A673 (cell line): ENCODE data around the gene ARSI. TPM values are rescaled to one million over a fixed set of nuclear protein-coding genes. Genes with fewer than 3 reads are reported as not detected.

Experiments used
- BruUV-seq: library from RNA; stranded (reverse); fragments of 400-500 nt; replicated peaks from 2 replicates; lab custom pipeline; 2021; lab: Mats Ljungman, UMichigan
- CTCF ChIA-PET: fragments of 300-600 bp; sonication (Branson Sonifier 250); formaldehyde crosslinking; loops from one replicate; lab custom pipeline; 2022; ENCODE audit warnings: antibody characterized with exemption; lab: Charles Lee
- POLR2A ChIA-PET: fragments of 300-600 bp; sonication (Branson Sonifier 250); formaldehyde crosslinking; loops from one replicate; lab custom pipeline; 2022; ENCODE audit warnings: antibody characterized with exemption; ENCODE audit not compliant: low non-redundant PET; lab: Charles Lee
- DNase-seq: peaks from one replicate; pipeline ENCODE4 v3.0.0-alpha.2; 2015; ENCODE audit warnings: low spot score
- H3K27ac ChIP-seq: fragments of 200-600 bp; sonication (generic); 2 replicates; pipeline ENCODE4 v1.5.1; 2016; ENCODE audit warnings: mixed run types, low read depth, mild to moderate bottlenecking, mixed read lengths, antibody characterized with exemption, low read length; ENCODE audit not compliant: poor library complexity, severe bottlenecking
- H3K27me3 ChIP-seq: fragments of 200-600 bp; sonication (generic); replicated peaks from 2 replicates; pipeline ENCODE4 v1.6.1; 2017; ENCODE audit warnings: mixed run types, low read depth, mild to moderate bottlenecking, mixed read lengths, antibody characterized with exemption, low read length; ENCODE audit not compliant: insufficient read depth, poor library complexity
- H3K36me3 ChIP-seq: fragments of 200-600 bp; sonication (generic); 2 replicates; pipeline ENCODE4 v1.6.1; 2016; ENCODE audit warnings: mixed run types, mild to moderate bottlenecking, mixed read lengths, antibody characterized with exemption, low read length; ENCODE audit not compliant: insufficient read depth, poor library complexity, severe bottlenecking
- H3K4me1 ChIP-seq: fragments of 200-600 bp; sonication (generic); 2 replicates; pipeline ENCODE4 v1.6.1; 2017; ENCODE audit warnings: mixed run types, mild to moderate bottlenecking, mixed read lengths, antibody characterized with exemption, low read length; ENCODE audit not compliant: insufficient read depth, poor library complexity, severe bottlenecking
- H3K4me3 ChIP-seq: fragments of 200-600 bp; sonication (generic); 2 replicates; pipeline ENCODE4 v1.5.1; 2016; ENCODE audit warnings: low read depth, mixed run types, mild to moderate bottlenecking, mixed read lengths, low read length; ENCODE audit not compliant: poor library complexity, severe bottlenecking
- H3K9me3 ChIP-seq: fragments of 200-600 bp; sonication (generic); 2 replicates; pipeline ENCODE4 v1.6.1; 2016; ENCODE audit warnings: mixed run types, low read depth, mild to moderate bottlenecking, mixed read lengths, antibody characterized with exemption, low read length; ENCODE audit not compliant: poor library complexity, severe bottlenecking
- EZH2 ChIP-seq: fragments of 200-600 bp; sonication (generic); IDR thresholded peaks from 2 replicates; pipeline ENCODE4 v1.6.1; 2017; ENCODE audit warnings: borderline replicate concordance, low read depth, mild to moderate bottlenecking, mixed read lengths, antibody characterized with exemption, low read length; ENCODE audit not compliant: poor library complexity, severe bottlenecking
- intact Hi-C: fragments of 100-400 bp; cut with micrococcal nuclease; formaldehyde crosslinking; loops from one replicate; pipeline ENCODE4 v1.10.0; 2022; ENCODE audit not compliant: unreplicated experiment
- total RNA-seq: library from RNA; stranded (reverse); gene quantifications from 2 replicates; pipeline ENCODE4 v1.2.3, GENCODE V29; 2021
- TF ChIP-seq, protein P1 (sequence below): fragments of 300-800, 200-600 bp; sonication (generic); conservative IDR thresholded peaks from 2 replicates; pipeline ENCODE4 v1.5.1; 2017; ENCODE audit warnings: low read depth, mild to moderate bottlenecking, antibody characterized with exemption, low read length, moderate library complexity, mixed read lengths

ARSI gene
- total RNA-seq, 1 experiment from 2014 or later: 0.30 TPM

DNA sequence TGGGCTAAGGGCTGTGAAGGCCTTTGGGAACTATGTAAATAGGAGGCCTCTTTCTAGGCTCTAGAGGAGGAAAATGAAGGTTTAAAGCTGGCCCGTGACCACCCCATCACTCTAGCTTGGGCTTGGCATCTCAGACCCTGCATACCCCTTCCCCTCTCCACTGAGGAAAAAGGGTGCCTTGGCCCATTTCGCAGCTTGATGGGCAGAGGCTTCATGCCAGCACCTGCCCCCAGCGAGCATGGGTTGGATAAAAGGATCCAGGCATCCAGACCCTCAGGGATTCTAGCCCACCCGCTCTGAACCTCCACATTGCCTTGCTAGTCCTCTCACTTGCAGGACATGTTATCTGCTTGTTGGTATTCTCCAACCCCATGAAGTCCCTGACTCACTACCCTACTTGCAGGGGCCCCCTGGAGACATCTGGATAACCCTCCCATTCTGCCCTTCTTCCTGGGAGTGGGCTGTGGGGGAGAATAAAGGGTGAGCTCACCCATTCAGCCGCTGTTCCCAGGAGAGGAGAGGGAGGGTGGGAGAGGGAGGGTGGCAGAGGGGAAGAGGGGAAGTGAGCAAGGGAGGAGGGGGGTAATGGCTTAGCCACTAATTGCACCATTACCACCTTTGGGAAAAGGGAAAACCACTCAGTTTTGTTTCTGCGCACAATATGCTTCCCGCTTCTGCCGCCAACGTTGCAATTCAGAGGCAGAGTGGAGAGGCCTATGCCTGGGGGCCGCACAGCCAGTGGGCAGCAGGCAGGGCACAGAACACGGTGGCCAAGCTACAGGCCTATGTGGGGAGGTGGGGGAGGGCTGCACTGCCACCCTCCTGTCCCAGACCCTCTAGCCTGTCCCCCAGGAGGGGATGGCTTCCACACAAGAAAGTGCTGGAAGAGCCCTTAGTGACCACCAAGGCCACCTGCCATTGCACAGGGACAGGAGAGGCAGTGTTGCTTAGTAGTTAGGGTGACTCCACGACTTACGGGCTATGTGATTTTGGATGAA lies 11.0 kb downstream of the ARSI start:
- Histone ChIP-seq H3K27me3 (no peaks in the 10 kb centered on the region), H3K36me3 (no peaks in the 10 kb centered on the region), H3K27ac (no peak overlapping the region), H3K4me1 (peaks cover 11% of the 10 kb centered on the region), H3K4me3 (no peak overlapping the region), H3K9me3 (no peaks in the 10 kb centered on the region)
- TF ChIP-seq EZH2: no peak
- TF ChIP-seq, protein P1, sequence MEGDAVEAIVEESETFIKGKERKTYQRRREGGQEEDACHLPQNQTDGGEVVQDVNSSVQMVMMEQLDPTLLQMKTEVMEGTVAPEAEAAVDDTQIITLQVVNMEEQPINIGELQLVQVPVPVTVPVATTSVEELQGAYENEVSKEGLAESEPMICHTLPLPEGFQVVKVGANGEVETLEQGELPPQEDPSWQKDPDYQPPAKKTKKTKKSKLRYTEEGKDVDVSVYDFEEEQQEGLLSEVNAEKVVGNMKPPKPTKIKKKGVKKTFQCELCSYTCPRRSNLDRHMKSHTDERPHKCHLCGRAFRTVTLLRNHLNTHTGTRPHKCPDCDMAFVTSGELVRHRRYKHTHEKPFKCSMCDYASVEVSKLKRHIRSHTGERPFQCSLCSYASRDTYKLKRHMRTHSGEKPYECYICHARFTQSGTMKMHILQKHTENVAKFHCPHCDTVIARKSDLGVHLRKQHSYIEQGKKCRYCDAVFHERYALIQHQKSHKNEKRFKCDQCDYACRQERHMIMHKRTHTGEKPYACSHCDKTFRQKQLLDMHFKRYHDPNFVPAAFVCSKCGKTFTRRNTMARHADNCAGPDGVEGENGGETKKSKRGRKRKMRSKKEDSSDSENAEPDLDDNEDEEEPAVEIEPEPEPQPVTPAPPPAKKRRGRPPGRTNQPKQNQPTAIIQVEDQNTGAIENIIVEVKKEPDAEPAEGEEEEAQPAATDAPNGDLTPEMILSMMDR: no peak
- peak; percentile 35 for DNase-seq
- ChIA-PET CTCF (no interaction called here), POLR2A (no interaction called here)
- intact Hi-C loops: no loop called here
- BruUV-seq: no TSS peak

DNA sequence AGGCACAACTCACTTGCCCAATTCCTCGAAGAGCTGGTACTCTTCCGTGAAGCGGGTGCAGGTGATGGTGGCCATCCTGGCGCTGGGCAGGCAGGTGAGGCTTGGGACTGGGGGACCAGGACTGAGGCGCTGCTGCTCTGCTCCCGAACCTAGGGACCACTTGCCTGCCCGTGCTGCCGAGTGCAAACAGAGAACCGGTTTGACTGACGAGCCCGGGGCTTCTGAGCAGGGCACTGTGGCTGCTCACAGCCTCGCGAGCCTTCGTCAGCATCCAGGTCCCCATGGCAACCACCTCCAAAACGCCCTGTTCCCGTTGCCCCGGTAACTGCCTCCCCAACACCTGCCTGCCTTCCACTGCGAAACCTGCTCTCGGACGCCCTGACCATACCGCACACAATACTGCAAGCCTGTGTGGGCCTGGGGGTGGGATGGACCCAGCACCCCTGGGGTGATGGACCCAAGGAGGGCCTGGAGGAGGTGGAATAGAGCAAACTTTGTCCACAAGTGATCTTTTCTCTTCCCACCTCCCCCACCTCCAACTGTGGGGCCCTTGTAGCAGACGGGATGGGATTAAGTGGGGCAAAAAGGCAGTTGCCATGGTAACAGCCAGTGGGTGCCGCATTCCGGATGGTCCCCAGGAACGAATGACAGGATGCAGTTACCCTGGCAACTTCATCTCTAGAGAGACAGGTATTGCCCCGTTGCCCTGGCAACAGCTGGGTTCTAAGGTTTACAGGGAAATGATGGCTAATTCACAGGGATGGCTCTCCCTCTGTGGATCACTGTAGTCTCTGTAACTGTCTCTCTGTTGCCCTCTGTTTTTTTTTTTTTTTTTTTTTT lies 12.9 kb downstream of the ARSI start, which contains the start of gene CAMK2A:
Gene CAMK2A (minus strand): TSS at position 223 of the 840 bp plus-strand sequence. CDS start 148 bp downstream, at position 75.
- POLR2A ChIA-PET: no interaction called here
- Histone ChIP-seq H3K9me3 (no peaks in the 10 kb centered on the region), H3K4me1 (peaks cover 2% of the 10 kb centered on the region), H3K4me3 (no peak within 1 kb of the TSS), H3K27ac (no peak within 1 kb of the TSS), H3K27me3 (no peaks in the 10 kb centered on the region), H3K36me3 (no peaks in the 10 kb centered on the region)
- intact Hi-C loops: no loop called here
- CTCF ChIA-PET: no interaction called here
- no TSS peak for BruUV-seq
- no peak for TF ChIP-seq EZH2
- TF ChIP-seq, protein P1: no peak
- DNase-seq: no peak

DNA sequence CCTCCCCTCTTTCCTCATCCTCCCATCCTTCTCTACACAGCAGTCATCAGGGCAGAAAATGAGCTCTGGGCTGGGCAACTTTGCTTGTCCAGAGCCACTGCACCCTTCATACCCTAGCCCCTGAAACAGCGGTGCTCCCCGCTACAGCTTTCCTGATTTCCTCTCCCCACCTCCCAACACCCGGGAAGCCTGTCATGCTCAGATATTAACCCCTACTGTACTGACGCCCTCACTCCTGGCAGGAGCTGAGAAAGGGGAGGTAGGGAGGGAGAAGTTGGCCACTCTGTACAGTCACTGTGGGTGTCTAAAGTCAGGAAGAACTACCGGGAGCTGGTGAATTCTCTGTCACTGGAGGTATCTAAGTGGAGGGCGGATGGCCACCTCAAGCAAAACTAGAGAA lies 13.9 kb downstream of the ARSI start:
- no peaks in the 10 kb centered on the region for H3K36me3 ChIP-seq
- intact Hi-C loops: no loop called here
- H3K27ac ChIP-seq: no peak overlapping the region
- DNase-seq: no peak
- no TSS peak for BruUV-seq
- TF ChIP-seq EZH2: no peak
- TF ChIP-seq, protein P1: no peak
- no peaks in the 10 kb centered on the region for H3K27me3 ChIP-seq
- ChIA-PET CTCF (no interaction called here), POLR2A (no interaction called here)
- H3K4me3 ChIP-seq: no peak overlapping the region
- no peaks in the 10 kb centered on the region for H3K4me1 ChIP-seq
- no peaks in the 10 kb centered on the region for H3K9me3 ChIP-seq
